Upper lobe of right lung (tissue), 1 donor: ENCODE measurements around the gene CLDN19. TPM values are rescaled to one million over a fixed set of nuclear protein-coding genes. Genes with fewer than 3 reads are reported as not detected.
A peak's percentile ranks its signal among the peaks of the same experiment; 100 is the strongest.

Experiments used
- ATAC-seq: fragments of 200-7000 bp; cut with Tn5 transposase; one replicate; pipeline ENCODE4 v1.9.1; 2020; ENCODE audit warnings: mild to moderate bottlenecking, moderate library complexity
- DNase-seq: peaks from one replicate; pipeline ENCODE4 v3.0.0-alpha.2; 2020
- H3K27ac ChIP-seq: fragments of 200-600 bp; one replicate; pipeline ENCODE4 v1.8.0; 2022
- H3K27me3 ChIP-seq: fragments of 200-600 bp; one replicate; pipeline ENCODE4 v1.8.0; 2022; ENCODE audit warnings: mild to moderate bottlenecking
- H3K36me3 ChIP-seq: fragments of 200-600 bp; one replicate; pipeline ENCODE4 v1.8.0; 2022
- H3K4me1 ChIP-seq: fragments of 200-600 bp; one replicate; pipeline ENCODE4 v1.8.0; 2022
- H3K4me3 ChIP-seq: fragments of 200-600 bp; one replicate; pipeline ENCODE4 v1.8.0; 2022; ENCODE audit warnings: mild to moderate bottlenecking
- H3K9me3 ChIP-seq: fragments of 200-600 bp; one replicate; pipeline ENCODE4 v1.8.0; 2022
- intact Hi-C: fragments of 100-400 bp; cut with DNase I; formaldehyde crosslinking; loops from one replicate; pipeline ENCODE4 v1.11.0; 2022
- total RNA-seq: library from RNA; stranded (reverse); fragmentation: NEBNext Ultra II Directional; extraction: Animal tissue kit (Norgen Biotek cat#: 25700); gene quantifications from one replicate; pipeline ENCODE4 v1.2.1, GENCODE V29; 2021
- TF ChIP-seq, protein P1 (sequence below): fragments of 200-600 bp; IDR thresholded peaks from one replicate; pipeline ENCODE4 v1.8.0; 2022; ENCODE audit warnings: antibody characterized with exemption
- donor health status: DM: no; HTN: yes; CAD: no; lungs with severe emphysema.

Gene CLDN19
- total RNA-seq, 1 donor from 2014 or later: not detected

DNA sequence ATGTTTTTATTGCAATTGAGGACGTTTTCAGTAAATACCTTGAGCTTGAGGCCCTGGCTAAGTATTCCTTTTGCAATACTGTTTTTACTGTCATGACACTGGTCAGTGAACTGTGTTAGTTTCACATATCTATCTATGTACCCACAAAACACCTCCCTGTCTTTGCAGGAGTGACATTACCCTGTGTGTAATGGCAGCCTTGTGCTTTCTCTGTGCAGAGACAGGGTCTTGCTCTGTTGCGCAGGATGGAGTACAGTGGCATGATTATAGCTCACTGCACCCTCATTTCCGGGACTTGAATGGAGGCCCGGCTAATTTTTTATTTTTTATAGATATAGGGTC lies 48.9 kb downstream of the CLDN19 start:
- no peaks in the 10 kb centered on the region for H3K27me3 ChIP-seq
- ATAC-seq (no peak), DNase-seq (no peak)
- no peak overlapping the region for H3K4me3 ChIP-seq
- TF ChIP-seq, protein P1, sequence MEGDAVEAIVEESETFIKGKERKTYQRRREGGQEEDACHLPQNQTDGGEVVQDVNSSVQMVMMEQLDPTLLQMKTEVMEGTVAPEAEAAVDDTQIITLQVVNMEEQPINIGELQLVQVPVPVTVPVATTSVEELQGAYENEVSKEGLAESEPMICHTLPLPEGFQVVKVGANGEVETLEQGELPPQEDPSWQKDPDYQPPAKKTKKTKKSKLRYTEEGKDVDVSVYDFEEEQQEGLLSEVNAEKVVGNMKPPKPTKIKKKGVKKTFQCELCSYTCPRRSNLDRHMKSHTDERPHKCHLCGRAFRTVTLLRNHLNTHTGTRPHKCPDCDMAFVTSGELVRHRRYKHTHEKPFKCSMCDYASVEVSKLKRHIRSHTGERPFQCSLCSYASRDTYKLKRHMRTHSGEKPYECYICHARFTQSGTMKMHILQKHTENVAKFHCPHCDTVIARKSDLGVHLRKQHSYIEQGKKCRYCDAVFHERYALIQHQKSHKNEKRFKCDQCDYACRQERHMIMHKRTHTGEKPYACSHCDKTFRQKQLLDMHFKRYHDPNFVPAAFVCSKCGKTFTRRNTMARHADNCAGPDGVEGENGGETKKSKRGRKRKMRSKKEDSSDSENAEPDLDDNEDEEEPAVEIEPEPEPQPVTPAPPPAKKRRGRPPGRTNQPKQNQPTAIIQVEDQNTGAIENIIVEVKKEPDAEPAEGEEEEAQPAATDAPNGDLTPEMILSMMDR: no peak
- H3K36me3 ChIP-seq: peaks cover 17% of the 10 kb centered on the region
- intact Hi-C loops: no loop called here
- peaks cover 60% of the 10 kb centered on the region for H3K4me1 ChIP-seq
- H3K9me3 ChIP-seq: no peaks in the 10 kb centered on the region
- H3K27ac ChIP-seq: no peak overlapping the region

DNA sequence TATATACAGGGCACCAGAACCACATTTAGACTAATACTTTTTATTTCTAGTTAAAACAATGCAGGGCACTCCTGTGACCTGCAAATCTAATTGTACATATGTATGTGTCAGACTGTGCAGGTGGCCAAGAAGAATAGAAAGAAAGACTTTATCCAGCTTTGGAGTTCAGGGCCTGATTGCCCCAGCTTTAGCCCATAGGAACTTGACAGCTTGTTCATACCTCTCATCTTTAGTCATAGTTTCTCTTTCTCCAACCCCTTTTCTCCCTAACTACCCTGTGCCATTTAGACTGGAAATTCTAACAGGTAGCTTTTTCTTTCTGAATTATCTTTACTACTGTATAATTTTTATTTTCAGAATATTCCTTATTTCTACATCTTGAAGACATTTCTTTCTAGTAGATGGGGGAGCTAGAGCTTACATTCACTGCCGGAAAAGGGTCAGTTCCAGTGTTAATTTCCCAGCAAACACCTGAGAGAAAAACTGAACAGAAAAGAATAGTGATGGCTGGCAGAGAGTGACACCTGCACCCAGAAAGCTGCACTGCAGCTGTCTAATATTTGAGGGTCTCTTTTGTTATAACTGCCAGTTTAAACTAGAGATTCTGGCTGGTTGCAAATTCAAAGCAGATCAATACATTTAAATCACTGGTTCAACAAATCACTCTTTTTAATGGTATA lies 49.4 kb downstream of the CLDN19 start:
- Histone ChIP-seq H3K4me1 (peaks cover 65% of the 10 kb centered on the region), H3K36me3 (peaks cover 13% of the 10 kb centered on the region), H3K4me3 (no peak overlapping the region), H3K9me3 (no peaks in the 10 kb centered on the region), H3K27me3 (no peaks in the 10 kb centered on the region), H3K27ac (no peak overlapping the region)
- no peak for DNase-seq
- no peak for ATAC-seq
- TF ChIP-seq, protein P1: peak; percentile 21
- intact Hi-C loops: no loop called here

DNA sequence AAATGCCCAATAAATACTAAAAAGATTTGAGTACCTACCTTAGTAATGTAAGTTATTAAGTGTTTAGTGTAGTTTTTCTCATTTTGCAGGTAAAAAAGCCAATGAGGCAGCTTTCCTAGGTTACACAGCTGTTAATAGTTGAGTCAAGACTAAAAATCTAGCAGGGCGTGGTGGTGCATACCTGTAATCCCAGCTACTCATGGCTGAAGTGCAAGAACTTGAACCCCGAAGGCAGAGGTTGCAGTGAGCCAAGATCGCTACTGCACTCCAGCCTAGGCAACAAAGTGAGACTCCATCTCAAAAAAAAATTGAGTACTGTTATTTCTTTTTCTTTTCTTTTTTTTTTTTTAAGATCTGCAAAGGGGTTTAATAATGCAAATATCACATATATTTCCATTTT lies 50.1 kb downstream of the CLDN19 start:
- peaks cover 72% of the 10 kb centered on the region for H3K4me1 ChIP-seq
- DNase-seq (no peak), ATAC-seq (no peak)
- H3K36me3 ChIP-seq: peaks cover 5% of the 10 kb centered on the region
- TF ChIP-seq, protein P1: no peak
- intact Hi-C loops: no loop called here
- no peaks in the 10 kb centered on the region for H3K27me3 ChIP-seq
- no peak overlapping the region for H3K27ac ChIP-seq
- H3K4me3 ChIP-seq: no peak overlapping the region
- H3K9me3 ChIP-seq: no peaks in the 10 kb centered on the region

DNA sequence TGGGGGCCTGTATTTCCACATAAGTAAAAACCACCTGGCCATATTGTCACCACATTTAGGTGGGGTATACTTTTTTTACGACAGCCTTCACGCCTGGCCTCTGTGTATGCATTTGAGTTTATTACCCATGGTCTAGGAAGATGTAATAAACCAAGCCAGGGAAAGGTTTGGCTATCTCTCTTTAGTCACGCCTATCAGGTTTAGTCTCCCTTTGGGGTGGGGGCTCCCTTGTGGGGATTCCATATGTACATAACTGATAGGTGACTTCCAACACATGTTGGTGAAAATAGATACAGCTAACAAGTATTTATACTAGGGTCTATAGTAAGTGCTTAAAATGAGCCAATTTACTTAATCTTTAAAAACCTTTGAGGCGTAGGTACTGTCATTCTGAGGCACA lies 53.6 kb downstream of the CLDN19 start:
- Histone ChIP-seq H3K27me3 (no peaks in the 10 kb centered on the region), H3K9me3 (no peaks in the 10 kb centered on the region), H3K4me3 (no peak overlapping the region), H3K4me1 (peaks cover 73% of the 10 kb centered on the region), H3K27ac (no peak overlapping the region), H3K36me3 (peaks cover 10% of the 10 kb centered on the region)
- DNase-seq: no peak
- TF ChIP-seq, protein P1: no peak
- no peak for ATAC-seq
- intact Hi-C loops: no loop called here

DNA sequence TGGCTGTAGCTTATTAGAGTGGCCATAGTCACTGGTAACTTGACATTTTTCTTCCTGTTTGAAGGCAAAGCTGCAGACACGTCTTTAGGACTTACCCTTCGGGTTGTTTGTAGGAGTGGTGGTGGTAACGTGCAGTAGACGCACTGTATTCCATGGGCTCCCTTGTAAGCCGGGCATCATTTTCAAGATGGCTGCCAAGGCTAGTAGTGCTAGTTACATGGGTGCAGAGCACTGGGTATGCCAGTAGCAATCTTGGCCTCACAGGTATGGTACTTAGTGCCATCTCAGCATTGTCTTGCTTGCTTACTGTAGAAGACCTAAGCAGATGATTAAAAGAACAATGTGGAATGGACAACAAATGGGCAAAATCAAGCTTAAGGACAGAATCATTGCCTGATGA lies 55.9 kb downstream of the CLDN19 start:
- TF ChIP-seq, protein P1: no peak
- intact Hi-C loops: no loop called here
- Histone ChIP-seq H3K4me3 (peak overlapping the region; percentile 79), H3K27ac (no peak overlapping the region), H3K27me3 (no peaks in the 10 kb centered on the region), H3K4me1 (peaks cover 65% of the 10 kb centered on the region), H3K36me3 (peaks cover 10% of the 10 kb centered on the region), H3K9me3 (no peaks in the 10 kb centered on the region)
- no peak for ATAC-seq
- no peak for DNase-seq

Other genes starting within 250 kb of the CLDN19 start
- 20.0 TPM for gene PPIH, start 81.8 kb downstream of the CLDN19 start, total RNA-seq
- gene YBX1, start 57.8 kb downstream of the CLDN19 start, total RNA-seq: 478 TPM
- gene P3H1, start 26.8 kb upstream of the CLDN19 start, total RNA-seq: 22.3 TPM
- 6.1 TPM for gene C1orf50, start 27.0 kb upstream of the CLDN19 start, total RNA-seq
- not detected for gene TMEM269, start 44.8 kb upstream of the CLDN19 start, total RNA-seq
- gene ERMAP, start 76.9 kb upstream of the CLDN19 start, total RNA-seq: 18.2 TPM
- gene SVBP, start 77.2 kb upstream of the CLDN19 start, total RNA-seq: 19.4 TPM
- 8.2 TPM for gene ZNF691, start 106.4 kb upstream of the CLDN19 start, total RNA-seq
- gene SLC2A1, start 218.6 kb upstream of the CLDN19 start, total RNA-seq: 12.9 TPM